Kidney glomerular epithelial cell (primary cell): ENCODE measurements around the gene NR1H4.
A peak's percentile ranks its signal among the peaks of the same experiment; 100 is the strongest.

Source experiments
- DNase-seq: peaks from one replicate; lab custom pipeline; 2025; lab: John Stamatoyannopoulos, UW

NR1H4 gene

GRCh38 chr12:100473050-100473715, 483 bp upstream of the NR1H4 start:
- no peak for DNase-seq

- DNase-seq, result no peak
Measured at GRCh38 chr12:100474617-100475016, 951 bp downstream of the NR1H4 start.

- no peak for DNase-seq
Measured at GRCh38 chr12:100476013-100476751, 2.5 kb downstream of the NR1H4 start.

- DNase-seq, result no peak
Measured at GRCh38 chr12:100481021-100481420, 7.4 kb downstream of the NR1H4 start.

GRCh38 chr12:100484183-100484886, 10.7 kb downstream of the NR1H4 start:
- no peak for DNase-seq

- no peak for DNase-seq
Measured at GRCh38 chr12:100484891-100485471, 11.3 kb downstream of the NR1H4 start.

- DNase-seq, result peak; percentile 62
Measured at GRCh38 chr12:100485983-100486382, 12.3 kb downstream of the NR1H4 start.

GRCh38 chr12:100489251-100489820, 15.7 kb downstream of the NR1H4 start:
- no peak for DNase-seq

GRCh38 chr12:100490056-100490455, 16.4 kb downstream of the NR1H4 start:
- no peak for DNase-seq

GRCh38 chr12:100491104-100491503, 17.4 kb downstream of the NR1H4 start:
- no peak for DNase-seq

- no peak for DNase-seq
Measured at GRCh38 chr12:100493396-100494012, 19.8 kb downstream of the NR1H4 start.

GRCh38 chr12:100494026-100494425, 20.4 kb downstream of the NR1H4 start:
- no peak for DNase-seq

GRCh38 chr12:100494538-100494937, 20.9 kb downstream of the NR1H4 start:
- no peak for DNase-seq

GRCh38 chr12:100497105-100497795, 23.6 kb downstream of the NR1H4 start:
- no peak for DNase-seq

GRCh38 chr12:100498141-100498540, 24.5 kb downstream of the NR1H4 start:
- DNase-seq, result no peak

- no peak for DNase-seq
Measured at GRCh38 chr12:100499416-100499815, 25.8 kb downstream of the NR1H4 start.

- DNase-seq, result peak; percentile 21
Measured at GRCh38 chr12:100502718-100503117, 29.1 kb downstream of the NR1H4 start.

- peak; percentile 38 for DNase-seq
Measured at GRCh38 chr12:100503228-100503628, 29.6 kb downstream of the NR1H4 start.

GRCh38 chr12:100504804-100505203, 31.1 kb downstream of the NR1H4 start:
- DNase-seq, result no peak

GRCh38 chr12:100508751-100509150, 35.1 kb downstream of the NR1H4 start:
- no peak for DNase-seq

- DNase-seq, result no peak
Measured at GRCh38 chr12:100512692-100513091, 39.0 kb downstream of the NR1H4 start.
